Daoy (cell line): ENCODE results near the gene GNG12. TPM values are rescaled to one million over a fixed set of nuclear protein-coding genes. Genes with fewer than 3 reads are reported as not detected.

Experiments
- DNase-seq: peaks from one replicate; pipeline ENCODE4 v3.0.0-alpha.2; 2015; ENCODE audit warnings: low read depth
- total RNA-seq: library from RNA; depleted of rRNA; stranded (reverse); fragments of >200 nt; shearing (Covaris generic); gene quantifications from 2 replicates; pipeline ENCODE4 v1.2.3, GENCODE V29; 2014

GNG12 gene
- total RNA-seq, 1 experiment from 2014 or later, result 231 TPM

DNA sequence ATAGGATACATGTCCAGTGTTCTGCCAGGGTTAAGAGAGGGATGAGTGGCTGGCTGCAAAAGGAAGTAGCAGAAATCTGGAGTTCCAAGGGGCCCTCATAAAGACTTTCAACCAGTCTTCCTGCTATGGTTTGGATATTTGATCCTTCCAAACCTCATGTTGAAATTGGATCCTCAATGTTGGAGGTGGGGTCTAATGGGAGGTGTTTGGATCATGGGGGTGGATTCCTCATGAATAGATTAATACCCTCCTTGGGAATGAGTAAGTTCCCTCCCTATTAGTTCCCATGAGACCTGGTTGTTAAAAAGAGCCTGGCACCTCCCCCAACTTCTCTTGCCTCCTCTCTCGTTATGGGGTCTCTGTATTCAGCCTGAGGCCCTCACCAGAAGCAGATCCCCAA lies 10.1 kb upstream of the GNG12 start:
- no peak for DNase-seq

DNA sequence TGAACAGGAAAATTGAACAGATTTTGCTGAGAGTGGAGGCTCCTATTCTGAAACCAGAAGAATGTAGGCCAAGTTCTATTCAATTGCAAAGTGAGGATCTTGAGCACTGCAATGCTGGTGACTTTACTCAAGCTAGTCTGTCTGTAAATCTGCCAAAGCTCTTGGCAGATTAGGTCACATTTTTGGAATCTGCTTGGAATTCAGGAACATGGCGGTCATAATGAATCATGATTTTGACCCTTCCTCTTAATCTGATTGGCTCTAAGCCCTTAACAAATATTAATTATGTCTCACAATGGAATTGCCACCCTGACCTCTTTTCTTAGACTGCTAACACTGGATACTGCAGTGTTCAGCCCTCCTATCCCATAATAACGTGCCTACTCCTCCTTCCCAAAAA lies 7.2 kb upstream of the GNG12 start:
- peak; percentile 87 for DNase-seq

- no peak for DNase-seq
Observed at GRCh38 chr1:67839826-67840225, 6.6 kb upstream of the GNG12 start.

- DNase-seq, result peak; percentile 58
Observed at GRCh38 chr1:67838180-67838910, 5.1 kb upstream of the GNG12 start.

- DNase-seq, result no peak
Observed at GRCh38 chr1:67836769-67837168, 3.5 kb upstream of the GNG12 start.

- DNase-seq, result no peak
Observed at GRCh38 chr1:67835663-67836452, 2.6 kb upstream of the GNG12 start.

DNA sequence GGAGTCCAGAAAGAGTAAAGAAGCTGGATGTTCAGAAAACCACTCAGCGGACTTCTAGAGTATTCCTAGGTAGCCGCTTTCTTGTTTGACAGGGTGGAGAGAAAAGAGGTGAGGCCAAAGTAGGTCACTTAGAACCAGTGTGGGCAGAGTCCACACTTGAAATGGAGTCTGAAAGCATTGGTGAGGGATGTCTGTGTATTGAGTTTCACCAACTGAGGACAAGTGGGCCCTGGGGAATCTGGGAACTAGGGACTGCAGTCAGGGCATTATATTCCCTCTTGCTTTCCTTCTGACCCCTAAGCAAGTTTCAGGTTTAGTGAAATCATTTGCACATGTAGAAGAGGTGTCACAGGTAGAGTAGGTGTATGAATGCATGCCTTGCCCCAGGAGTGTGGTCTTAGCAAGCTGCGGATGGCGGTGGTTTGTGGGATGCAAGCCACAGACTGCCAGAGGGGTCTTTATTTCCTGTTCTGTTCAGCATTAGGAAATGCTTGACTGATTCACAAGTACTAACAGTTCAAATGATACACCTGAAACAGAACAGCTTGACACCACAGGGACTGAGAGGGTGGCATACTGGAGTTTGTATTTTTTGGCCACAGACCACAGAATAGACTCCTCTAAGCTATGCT lies 1.1 kb upstream of the GNG12 start:
- peak; percentile 61 for DNase-seq

GRCh38 chr1:67833602-67833940 lies 304 bp upstream of the GNG12 start:
- no peak for DNase-seq

- DNase-seq, result peak; percentile 88
Observed at GRCh38 chr1:67831850-67832513, 1.3 kb downstream of the GNG12 start.

DNA sequence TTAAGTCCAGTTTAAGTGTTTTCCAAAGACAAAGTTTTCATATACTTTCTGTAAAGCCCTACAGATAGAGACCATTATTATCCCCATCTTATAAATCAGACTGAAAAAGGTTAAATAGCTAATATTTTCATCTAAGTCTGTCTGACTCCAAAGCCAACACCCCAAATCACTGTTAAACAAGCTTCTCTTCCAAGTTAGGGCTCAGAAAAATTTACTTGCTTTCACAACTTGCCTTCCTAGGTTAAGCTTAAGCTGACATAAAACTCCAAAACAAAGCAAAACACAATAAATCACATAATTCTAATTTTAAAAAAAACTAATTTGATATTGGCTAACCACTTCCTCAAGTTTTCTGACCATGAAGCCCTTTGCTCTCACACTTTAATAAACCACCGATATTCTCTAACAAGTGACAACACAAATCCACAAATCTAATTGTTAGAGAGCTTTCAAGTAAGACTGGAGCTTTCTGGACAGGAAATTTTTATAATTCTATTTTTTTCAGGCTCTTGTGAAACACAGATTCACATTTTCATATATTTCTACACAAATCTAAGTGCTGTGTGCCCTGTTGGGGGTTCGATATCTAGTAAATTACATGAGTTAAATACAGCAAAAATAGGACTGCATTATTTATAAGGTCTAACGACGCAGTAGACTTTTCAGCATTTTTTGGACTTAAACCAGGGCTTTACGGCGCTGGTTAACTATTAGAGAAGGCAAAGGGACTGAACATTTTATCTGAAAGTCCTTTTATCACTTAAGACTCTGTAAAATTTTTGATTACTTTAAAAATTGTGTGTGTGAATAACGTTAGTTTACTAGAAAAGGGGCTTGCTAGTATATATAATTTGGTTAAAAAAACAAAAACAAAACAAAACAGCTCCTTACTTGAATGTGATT lies 2.1 kb downstream of the GNG12 start:
- no peak for DNase-seq

DNA sequence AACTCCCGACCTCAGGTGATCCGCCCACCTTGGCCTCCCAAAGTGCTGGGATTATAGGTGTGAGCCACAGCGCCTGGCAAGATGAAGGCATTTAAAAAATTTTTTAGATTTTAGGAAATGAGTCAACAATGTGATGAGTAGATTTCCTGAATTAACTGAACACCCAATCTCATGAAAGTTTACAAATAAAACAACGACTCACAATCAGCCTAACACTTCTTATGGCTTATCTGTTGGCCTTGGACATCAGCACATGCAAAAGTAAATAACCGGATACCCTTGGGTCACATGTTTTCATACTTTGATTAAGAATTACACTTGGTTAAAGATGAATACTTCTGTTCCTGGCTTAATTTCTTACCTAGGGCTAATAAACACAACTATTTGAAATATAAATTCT lies 3.0 kb downstream of the GNG12 start:
- DNase-seq, result peak; percentile 29

DNA sequence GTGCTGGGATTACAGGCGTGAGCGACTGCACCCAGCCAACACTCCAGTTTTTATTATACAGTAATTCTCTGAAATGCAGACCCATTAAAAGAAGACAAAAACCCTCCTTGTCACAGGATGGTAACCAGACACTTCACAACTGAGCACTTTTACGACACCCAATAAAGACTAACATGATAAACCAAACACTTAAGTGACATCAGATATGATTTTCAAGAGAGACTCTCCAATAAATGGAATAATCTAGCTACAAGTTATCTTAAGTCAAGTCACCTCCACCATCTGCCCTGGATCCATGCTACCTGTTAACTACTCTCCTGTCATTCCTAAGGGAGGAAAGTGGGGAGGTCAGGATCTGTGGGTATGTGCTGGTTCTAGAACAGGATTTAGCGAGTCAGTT lies 5.6 kb downstream of the GNG12 start:
- DNase-seq, result no peak

GRCh38 chr1:67825591-67825990 lies 7.7 kb downstream of the GNG12 start:
- DNase-seq, result no peak

DNA sequence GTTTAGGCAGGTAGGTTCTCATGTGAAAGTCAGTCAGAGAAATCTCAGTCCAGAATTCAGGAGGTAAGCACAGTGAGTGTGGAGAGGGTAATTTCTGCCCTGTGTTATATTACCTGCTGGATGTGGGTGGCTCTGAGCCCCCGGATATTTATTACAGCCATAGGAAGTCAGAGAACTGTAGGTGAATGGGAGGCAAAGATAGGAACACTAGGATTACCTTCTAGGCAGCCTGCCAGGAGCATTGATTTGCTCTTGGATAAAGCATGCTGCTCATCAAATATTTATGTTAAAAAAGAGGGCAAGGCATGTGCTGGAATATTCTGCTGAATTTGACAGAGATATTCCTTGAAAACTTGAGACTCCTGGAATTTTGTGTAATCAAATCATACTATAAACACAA lies 8.5 kb downstream of the GNG12 start:
- DNase-seq, result no peak

DNA sequence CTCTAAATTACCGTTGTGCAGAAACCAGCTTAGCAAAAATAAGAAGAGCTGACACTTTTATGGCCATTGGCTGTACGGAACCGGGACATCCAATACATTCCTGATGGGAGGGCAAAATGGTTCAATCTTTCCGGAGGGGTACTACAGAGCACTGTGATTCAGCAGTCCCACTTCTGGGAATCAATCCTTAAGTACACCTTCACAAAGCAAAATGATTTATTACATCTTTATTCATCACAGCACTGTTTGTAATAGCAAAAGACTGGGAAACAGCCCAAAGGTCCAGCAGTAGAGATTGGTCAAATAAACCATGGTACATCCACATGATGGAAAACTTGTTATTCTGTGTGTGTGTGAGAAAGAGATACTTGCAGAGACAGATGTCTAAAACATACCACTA lies 9.7 kb downstream of the GNG12 start:
- DNase-seq, result no peak

- DNase-seq, result no peak
Observed at GRCh38 chr1:67821263-67821662, 12.0 kb downstream of the GNG12 start.

DNA sequence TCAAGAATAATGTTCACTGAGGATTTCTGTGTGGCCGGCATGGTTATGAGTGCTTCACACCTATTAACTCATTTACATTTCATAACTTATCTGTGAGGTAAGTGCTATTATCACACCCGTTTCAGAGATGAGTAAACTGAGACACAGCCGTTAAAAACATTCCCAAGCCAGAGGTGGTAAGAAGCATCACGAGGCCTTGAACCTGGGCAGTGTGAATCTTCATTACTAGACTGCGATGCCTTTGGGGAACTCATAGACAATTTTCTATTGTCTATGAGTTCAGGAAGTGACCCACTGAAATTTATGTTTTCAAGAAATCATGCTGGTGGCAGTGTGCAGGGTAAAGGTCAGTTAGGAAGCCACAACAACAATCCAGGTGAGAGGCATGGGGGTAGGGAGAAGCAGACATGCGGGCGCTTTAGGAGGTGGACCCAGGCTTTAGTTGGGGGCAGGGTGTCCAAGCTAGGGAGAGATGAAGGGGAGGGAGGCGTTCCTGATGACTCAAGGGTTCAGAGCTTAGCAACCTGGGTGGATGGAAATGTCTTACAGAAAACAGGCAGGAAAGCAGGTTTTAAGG lies 14.5 kb downstream of the GNG12 start:
- no peak for DNase-seq

- DNase-seq, result no peak
Observed at GRCh38 chr1:67818162-67818561, 15.1 kb downstream of the GNG12 start.

DNA sequence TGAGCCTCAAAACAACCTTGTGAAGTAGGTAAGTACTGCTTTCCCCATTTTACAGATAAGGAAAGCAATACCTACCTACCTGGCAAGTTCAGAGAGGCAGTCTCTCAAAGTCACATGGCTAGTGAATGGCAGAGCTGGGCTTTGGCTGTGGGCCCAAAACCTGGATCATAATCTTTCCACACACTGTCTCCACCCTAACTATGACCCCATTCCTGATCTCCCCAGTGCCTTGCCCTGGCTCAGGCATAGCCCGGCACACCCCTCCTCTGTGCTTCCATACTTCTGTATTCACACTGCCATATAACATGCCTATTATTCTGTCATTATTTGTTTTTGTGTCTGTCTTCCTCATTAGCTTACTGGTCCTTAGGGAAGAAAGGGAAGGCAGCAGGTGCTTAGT lies 15.9 kb downstream of the GNG12 start:
- DNase-seq, result no peak

- no peak for DNase-seq
Observed at GRCh38 chr1:67816506-67816905, 16.8 kb downstream of the GNG12 start.

GRCh38 chr1:67816095-67816475 lies 17.2 kb downstream of the GNG12 start:
- no peak for DNase-seq
